GM18507 (cell line): ENCODE measurements around the gene SATB1.

Experiments
- DNase-seq: peaks from one replicate; pipeline ENCODE4 v3.0.0; 2011; ENCODE audit warnings: low read depth; ENCODE audit not compliant: insufficient read length; ENCODE audit errors: extremely low spot score
- FAIRE-seq: peaks from 2 replicates; lab custom pipeline; 2011; peaks lifted over from hg19 to GRCh38; lab: Jason Lieb, UNC

SATB1 gene

DNA sequence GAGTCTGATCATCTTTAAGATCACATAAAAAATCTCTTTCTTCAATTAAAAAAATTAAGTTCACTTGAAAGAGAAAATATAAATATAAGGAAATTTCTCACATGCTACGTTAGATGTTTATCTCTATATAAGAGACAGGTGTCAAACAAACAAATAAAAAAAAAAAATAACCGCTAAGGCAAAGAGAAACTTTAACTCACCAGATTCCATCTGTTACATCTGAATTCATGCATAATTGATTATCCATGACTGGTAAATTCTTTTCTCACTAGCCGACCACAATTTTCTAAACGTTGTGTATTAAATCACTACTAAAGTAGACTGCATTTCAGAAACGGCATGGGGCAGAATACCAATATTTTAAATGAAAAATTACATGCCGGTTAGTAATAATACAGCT lies 9.6 kb upstream of the SATB1 start:
- no peak for FAIRE-seq
- no peak for DNase-seq

DNA sequence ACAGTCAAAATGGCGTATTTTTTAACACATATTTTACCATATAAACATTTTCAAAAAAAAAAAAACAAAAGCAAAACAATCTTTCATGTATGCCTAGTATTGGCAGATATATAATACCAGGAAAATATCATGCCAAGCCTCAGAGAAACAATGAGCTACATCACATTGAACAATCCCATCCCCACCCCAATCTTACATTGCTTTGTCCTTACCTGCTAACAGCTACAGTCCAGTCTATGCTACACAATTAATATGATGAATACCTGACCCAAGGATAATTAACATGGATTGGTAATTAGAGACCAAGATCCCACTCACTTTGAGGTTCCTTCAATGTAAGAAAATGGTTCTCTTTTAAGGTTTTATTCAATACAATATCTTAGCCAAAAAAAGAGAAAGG lies 7.6 kb upstream of the SATB1 start:
- no peak for FAIRE-seq
- no peak for DNase-seq

DNA sequence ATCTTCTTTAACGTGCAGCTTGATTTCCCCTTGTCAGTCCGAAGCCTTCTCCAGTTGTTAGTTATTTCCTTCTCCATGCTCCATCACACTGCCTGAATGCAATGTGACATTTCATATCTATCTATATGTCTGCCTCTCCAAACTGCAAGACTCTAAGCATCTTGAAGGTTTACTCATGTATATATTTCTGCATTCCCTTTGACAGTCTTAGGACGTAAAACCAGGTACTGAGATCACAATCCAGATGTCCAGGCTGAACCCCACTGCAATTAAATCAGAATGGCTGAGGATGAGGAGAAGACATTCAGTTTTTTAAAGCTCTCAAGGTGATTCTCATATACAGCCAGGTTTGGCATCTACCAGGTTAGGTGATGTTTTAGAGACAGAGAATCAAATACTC lies 6.1 kb upstream of the SATB1 start:
- no peak for FAIRE-seq
- no peak for DNase-seq

DNA sequence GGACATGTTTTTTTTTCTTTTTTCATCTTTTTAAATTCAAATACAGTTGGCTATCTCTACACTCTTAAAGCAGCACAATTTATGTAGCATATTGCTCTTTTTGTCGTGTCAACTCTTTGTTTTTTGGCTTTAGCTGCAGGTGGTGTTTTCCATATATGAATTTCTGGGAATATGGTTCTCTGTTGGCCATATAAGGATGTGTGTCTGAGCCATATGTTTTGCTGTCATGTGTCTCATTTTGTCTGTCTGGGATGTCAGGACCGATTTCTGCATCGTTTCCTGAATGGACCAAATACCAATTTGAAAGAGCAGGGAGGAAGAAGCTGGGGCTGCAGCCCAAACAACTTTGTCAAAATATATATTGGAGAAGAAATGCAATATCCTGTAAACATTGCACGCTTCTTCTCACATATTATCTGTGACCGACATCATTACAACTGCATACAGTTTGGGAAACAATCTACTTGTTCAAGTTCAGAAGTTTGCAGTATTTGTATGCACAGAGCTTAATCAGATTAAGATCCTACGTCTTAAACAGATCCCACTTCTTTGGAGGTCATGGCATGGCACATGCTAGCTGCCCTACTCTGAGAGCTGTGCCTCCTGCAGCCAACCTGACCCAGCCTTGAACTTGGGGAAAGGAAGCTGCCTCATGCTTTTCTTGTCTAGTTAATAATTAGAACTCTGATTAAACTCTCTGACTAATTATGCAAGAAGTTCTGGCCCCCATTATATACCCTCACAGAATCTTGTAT lies 4.0 kb upstream of the SATB1 start:
- FAIRE-seq (no peak), DNase-seq (no peak)

DNA sequence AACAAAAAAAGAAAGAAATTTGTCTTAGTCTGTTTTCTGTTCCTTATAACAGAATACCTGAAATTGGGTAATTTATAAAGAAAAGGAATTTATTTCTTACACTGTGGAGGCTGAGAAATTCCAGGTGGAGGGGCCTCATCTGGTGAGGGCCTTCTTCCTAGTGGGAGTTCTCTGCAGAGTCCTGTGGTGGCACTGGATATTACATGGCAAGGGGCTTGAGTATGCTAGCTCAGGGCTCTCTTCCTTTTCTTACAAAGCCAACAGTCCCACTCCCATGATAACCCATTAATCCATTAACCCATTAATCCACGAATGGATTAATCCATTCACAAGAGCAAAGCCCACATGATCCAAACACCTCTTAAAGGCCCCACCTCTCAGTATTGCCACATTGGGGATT lies 2.9 kb upstream of the SATB1 start:
- DNase-seq (no peak), FAIRE-seq (no peak)

DNA sequence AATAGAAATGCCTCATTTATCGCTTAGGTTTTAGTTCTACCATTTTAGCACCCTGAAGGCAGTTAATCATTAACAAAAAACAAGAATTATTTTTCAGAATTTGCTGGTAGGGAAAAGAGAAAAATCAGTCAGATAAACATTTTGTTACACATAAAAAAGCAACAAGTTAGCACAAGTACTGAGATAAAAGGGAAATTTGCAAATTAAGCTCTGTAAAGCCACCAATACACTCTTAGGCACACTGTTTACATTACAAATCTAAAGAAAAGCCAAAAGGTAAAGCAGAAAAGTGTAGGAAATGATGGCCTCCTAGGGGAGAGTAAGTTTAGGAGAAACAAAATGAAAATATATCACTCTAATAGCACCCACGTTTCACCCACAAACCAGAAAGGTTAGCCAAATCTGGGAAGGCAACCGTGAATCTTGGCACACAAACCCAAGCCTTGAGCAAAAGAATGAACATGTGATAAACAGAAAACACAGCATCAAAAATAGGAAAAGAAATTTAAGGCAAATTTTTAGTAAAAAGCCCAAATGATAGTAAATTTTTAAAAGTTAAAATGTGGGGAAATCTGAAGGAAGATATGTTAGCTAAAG lies 1.6 kb upstream of the SATB1 start:
- DNase-seq (no peak), FAIRE-seq (no peak)

DNA sequence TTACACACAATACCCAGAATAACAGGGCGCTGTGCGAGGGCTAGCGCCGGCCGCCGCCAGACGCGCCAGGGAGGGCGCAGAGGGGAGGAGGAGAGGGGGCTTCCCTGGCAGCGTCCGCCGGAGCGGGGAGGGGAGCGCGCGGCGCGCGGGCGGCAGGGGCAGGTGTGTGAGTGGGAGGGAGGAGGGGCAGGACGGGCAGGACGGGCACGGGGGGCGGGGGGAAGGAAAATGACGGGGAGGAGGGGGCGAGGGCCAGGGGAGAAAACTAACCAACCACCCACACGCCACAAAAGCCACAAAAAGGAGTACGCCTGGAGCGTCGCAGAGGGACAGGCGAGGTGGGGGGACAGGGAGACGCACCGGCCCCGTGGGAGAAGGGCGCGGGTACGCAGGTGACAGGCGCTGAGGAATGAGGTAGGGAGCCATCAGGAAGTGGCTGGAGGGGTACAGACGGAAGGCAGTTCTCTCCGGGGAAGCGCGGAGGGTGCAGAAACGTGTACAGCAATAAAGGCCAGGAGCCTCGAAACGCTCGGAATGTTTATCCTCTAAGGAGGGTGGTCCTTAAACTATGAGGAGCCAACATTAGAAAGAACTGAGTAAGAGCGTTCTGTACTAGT lies 610 bp upstream of the SATB1 start:
- FAIRE-seq = no peak
- no peak for DNase-seq

DNA sequence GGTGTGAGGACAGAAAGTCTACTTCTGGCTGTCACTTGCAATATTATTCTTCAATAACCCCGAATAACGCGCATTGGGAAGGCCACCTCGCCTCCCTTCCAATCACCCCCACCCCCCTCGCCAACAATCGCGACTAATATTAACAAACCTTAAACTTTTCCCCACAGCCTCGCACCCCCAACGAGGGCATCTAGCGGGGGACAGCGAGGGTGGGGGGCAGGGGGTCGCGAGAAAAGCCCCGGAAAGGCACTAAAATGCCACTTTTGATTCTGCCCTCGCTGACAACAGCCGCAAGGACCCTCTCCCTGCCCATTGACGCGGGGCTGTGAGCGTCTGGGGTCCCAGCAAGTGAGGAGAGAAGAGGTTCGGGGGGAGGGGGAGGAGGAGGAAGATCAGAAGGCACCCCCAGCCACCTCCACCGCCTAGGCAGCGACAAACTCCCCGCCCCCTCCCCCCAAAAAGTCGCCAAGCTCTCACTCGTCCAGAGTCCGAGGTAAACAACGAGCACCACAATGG lies 868 bp downstream of the SATB1 start:
- FAIRE-seq (no peak), DNase-seq (no peak)

DNA sequence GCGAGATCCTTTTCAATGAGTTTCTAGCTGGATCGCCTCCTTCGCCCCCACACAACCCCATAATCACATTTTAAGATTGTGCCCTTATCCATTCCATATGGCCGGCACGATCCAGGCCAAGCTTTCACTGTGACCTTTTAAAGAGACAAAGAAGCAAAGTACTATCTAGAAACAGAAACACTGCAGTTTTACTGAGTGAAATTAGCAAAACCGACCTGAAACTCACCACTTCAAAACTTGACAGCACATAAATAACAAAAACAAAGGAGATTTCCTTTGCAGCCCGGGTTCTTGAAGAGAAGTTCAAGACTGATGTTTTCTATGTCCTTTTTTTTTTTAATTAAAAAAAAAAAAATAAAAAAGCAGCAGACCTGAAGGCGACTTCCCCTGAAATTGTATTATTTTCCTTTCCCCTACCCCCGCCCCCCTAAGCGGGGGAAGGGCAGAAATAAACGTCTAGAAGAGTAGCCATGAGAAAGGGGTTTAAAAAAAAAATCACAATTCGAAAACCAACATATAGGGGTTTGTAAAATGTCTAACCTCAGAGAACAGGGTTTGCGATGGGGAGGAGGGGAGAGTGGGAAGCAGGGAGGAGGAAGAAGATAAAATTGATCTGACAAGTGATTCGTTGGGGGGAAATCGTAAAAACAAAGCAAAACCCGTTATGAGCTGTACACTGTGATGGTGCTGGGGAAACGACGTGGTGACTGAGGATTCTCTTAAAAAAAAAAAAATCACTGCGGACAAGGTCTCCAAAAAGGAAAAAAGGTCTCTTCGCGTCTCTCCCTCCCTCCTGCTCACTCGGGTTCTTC lies 1.5 kb downstream of the SATB1 start:
- DNase-seq = no peak
- FAIRE-seq = peak; percentile 56

DNA sequence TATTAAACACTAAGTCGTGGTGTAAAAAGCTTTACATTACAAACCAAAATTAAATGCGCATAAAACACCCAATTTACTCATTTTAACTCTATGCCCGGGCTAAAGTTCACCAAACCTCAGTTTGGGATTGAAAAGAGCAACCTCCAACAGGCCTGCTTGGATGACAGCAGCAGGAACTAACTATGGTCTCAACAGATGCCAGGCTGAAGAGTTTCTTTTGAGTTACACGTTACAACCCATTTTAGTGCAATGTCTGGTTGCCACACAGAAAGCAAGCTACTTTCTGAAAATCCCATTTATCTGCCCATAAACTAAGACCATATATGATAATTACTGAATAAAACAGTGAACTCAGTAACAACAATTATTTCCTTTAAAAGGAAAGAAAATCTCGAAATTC lies 2.2 kb downstream of the SATB1 start:
- FAIRE-seq (no peak), DNase-seq (no peak)

DNA sequence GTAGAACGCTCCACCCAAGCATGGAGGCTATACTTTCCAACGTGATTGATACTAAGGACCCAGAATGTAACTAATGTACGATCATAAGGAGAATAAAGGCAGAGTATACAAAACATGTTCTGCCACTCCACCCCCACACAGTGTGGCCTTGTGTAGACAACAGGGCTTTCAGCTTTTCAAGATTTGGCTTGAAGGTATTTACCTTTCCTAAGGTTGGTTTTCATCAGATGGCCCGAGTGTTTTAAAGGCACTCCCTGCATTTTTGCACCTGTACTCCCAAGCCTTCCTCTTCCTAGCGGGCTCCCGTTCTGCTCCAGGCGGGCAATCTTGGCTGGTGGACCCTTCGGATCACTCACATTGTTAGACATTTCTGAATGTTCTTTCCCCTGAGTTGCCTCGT lies 4.6 kb downstream of the SATB1 start:
- no peak for DNase-seq
- no peak for FAIRE-seq

DNA sequence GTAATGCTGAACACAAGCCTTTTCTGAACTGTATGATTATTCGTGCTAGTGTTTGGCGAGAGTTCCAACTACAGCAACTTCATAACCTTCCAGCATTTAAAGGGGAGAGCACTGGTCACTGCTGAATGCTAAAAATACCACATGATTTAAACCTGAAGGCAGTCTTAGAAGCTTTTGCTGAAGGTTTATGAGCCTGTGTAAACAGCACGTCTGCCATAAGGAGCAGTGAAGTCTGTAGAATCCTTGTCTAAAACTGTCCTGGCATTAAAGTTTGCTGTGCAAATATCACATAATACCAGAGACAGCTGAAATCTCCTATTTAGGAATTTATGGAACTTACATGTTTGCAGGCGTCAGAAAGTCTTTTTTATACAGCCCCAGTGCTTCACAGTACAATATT lies 5.9 kb downstream of the SATB1 start:
- FAIRE-seq (no peak), DNase-seq (no peak)

DNA sequence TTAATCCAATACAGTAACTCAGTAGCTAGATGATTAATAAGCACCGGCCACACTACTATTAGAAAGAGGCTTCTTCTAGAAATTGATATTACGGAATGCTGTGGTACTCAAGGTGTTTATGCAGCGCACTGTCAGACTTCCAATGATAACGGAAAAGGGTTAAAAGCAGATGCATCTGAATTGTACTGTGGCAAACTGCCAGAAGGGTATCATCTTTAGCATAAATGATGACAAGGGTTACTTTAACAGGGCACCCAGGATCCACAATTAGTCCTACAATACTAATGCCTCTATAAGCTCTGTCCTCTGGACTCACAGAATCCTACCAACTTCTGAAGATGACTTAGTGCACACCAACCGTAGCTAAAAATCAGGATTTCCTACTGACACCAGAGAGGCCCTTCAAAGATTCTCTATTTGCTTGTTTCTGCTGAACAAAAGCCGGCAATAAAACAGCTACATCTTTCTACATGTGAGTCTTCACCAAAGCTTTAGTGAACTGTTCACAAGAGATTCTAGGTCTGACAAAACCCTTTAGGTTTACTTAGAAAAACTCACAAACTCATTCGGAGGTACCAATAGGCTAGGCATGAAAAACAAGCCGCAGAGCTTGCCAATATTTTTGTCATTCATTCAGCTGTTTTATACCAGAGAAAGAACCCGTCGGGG lies 7.1 kb downstream of the SATB1 start:
- FAIRE-seq = no peak
- DNase-seq = no peak

DNA sequence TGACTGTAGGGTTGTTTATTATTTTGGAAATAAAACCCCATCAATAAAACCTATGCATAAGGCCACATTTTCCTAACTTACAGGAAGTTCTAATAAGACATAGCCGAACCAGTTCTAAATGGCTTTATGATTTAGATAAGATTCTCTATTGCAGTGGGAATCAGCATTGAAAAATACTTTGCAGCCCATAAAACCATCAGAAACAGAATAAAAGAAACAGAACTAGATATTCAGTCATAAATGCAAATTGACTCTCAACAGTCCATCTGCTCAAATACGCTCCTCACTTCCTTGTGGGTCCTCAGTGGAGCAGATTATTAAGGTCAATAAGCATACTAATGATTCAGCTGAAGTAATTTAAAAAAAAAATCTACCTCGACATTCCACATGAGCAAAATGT lies 8.8 kb downstream of the SATB1 start:
- FAIRE-seq (no peak), DNase-seq (no peak)

DNA sequence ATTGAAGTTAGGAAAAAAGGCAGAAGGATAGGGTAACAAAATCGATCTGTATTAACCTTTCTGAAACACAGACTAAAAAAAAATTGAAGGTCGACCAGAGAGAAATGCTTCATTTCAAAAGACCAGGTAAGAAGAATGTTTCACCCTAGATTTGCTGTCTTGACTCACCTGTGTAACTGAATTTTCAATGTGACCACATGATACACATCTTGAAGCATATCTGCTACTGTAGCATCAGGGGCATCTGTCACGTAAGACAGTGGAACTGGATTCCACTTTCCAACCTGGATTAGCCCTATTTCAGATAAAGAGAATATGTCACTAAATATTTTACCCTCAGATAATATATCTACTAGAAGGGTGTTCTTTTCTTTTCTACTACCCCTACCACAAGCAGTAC lies 9.3 kb downstream of the SATB1 start:
- no peak for FAIRE-seq

DNA sequence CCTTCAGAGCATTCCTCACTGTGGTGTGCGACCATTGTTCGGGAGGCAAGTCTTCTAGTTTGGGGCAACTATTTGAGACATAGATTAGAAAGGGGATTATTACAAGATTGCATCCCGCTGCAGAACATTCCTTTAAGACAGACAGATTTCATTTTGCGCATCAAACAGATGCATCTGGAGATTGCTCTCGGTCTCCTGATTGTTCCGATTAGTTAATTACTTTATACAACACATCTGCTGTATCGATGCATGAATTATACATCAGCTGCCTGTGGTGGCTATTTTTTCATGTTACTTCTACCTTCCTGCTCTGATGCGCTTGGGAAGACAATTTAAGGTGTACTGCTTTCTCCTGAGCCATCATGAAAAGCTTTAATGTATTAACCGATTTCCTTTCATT lies 10.0 kb downstream of the SATB1 start:
- DNase-seq = no peak

More for the DNA sequence above, 9.3 kb downstream of the SATB1 start:
- no peak for DNase-seq

DNA sequence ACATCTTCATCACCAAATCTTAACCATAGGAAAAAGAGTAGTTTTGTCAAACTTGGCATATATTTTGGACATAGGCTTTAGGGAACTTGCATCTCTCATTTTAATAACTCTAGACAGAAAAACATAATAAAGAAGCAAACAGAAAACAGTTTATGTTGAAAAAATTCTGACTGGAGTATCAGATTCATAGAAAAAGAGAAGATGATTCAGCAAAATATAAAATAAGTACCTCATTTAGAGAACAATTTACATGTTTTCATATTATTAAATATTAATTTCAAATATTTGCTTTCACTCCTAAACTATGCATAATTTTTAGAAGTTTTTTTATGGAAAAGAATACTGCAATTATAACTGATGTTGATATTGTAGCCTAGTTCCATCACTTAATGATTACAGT lies 12.5 kb downstream of the SATB1 start:
- FAIRE-seq = no peak
- no peak for DNase-seq

More for the DNA sequence above, 10.0 kb downstream of the SATB1 start:
- FAIRE-seq = no peak

DNA sequence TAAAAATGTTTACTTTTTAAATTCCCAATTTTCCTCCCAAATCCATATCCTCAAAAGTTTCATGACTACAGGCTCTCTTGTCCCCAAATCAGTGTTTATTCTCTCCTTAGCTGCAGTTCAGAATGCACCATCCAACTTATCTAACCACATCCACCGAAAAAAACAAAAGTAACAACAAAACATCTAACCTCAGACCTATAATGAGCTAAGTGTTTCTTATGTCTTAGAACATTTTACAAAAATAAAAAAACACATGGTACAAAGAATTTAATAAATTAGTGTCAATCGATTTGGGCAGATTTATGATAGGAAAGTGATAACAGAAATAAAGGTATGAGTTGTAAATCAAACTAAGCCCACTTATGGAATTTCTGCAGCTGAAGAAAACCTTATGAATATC lies 13.6 kb downstream of the SATB1 start:
- FAIRE-seq (no peak), DNase-seq (no peak)

DNA sequence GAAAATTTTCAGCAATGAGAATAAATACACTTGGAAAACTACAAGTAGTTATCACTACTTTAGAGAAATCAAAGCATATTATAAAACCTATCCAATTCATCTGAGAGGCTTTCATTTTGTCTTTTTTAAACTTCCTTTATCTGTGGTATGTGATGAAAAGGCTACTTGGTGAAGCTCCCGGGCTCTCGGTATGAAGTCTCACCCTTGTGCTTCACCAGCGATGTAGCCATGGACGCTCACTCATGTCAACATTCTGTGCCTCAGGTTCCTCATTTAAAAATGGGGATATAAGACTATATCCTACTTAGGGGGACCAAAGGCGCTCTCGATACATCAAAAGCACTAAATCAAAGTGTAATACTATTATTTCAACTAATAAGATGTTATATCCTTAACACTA lies 14.9 kb downstream of the SATB1 start:
- no peak for DNase-seq
- FAIRE-seq = no peak

DNA sequence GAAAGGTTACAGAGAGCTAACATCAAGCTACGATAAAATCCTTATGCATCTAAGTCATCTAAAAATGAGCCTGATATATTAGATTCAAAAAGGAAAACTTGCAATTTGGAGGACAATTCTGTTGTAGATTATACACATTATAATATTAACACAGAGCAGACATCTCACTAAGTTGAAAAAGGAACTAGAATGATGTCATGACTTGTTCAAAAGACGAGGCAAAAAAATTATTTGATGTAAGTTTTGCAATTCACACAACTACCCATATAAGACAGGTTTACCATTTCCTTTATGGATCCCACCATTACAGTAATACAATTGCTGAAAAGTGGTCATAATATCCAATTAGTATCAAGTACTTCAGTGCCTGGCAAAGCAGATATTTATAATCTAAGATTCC lies 15.9 kb downstream of the SATB1 start:
- DNase-seq (no peak), FAIRE-seq (no peak)
